ENCODE results near the gene FIS1.
A peak's percentile ranks its signal among the peaks of the same experiment; 100 is the strongest.
"Not testable (repeated sequence)": the region's sequence is repeated elsewhere in the genome, so short reads cannot be mapped to it uniquely, and the experiment has no call there.

Gene FIS1

DNA sequence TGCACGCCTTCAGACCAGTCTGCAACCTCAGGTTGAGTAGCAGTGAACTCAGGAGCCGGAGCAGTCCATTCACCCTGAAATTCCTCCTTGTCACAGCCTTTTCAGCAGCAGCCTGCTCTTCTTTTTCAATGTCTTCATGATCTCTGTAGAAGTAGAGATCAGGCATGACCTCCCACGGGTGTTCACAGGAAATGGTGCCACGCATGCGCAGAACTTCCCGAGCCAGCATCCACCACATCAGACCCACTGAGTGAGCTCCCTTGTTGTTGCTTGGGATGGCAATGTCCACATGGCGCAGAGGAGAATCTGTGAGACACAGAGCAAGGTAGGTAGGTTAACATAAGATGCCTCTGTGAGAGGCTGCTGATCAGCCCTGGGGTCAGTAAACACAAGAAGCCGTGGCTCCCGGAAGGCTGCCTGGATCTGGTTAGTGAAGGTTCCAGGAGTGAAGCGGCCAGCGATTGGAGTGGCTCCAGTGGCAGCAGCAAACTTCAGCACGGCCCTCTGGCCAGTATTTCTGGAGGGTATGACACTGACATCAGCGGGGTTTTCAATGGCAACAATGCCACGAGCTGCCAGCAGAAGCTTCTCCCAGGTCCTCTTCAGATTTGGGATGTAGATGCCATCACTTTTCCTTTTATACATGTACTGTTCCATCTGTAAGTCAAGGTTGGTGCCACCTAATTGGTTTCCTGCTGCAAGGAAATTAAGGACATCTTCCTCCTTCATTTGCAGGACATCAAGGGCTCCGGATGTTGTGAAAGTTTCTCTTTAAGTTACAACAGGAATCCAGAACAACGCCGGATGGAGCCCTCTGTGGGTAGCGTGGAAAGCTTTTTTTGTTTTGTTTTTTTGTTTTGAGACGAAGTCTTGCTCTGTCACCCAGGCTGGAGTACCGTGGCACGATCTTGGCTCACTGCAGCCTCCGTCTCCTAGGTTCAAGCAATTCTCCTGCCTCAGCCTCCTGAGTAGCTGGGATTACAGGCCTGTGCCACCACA is 40.8 kb downstream of the FIS1 start:
- DNase-seq, result peak in 2 of 5 donors; percentile 16 to 21

DNA sequence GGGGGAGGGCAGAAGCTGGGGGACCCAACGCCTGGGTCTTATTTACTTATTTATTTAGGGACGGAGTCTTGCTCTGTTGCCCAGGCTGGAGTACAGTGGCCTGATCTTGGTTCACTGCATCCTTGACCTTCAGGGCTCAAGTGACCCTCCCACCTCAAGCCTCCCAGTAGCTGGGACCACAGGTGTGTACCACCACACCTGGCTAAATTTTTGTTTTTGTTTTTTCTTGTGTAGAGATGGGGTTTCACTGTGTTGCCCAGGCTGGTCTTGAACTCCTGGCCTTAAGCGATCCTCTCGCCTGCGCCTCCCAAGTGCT is 42.3 kb downstream of the FIS1 start:
- DNase-seq, result no peak

DNA sequence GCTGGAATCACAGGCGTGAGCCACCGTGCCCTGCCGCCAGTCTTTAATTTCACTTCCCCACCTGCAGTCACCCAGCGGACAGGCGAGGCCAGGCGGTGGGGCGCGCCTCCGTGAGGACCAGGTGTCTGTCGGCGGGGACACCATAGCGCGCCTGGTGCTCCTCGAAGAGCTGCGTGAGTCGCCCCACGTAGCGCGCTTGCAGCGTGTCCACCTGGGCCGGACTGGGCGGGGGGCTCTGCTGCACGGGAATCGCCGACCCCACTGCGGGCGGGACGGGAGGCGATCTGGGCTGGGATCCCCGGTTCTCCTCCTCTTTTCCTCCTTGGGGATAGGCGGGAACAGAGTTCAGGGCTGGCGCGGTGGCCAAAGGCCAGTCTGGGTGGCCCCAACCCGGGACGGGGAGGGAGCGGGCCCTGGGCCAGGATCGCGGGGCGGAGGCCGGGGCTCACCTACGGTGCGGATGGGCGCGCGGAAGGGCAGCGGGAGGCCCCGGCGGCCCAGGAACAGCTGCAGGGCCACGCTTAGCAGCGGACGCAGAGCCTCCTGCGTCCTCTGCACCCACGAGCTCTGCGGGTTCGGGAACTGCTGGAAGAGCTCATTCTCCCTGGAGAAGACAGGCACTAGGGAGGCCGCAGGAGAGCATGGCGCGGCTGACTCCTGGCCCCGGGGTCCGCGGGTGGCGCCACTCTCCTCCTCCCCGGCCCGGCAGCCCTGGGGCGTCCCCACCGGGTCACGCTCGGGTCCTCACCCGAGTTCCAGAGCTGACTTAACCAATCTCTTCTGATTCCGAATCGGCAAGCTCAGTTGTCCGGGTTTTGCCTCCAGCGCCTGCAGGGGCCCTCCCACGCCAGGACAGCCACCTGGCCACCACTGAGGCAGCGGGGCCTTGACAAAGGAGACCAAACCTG is 42.9 kb downstream of the FIS1 start:
- DNase-seq, result no peak

DNA sequence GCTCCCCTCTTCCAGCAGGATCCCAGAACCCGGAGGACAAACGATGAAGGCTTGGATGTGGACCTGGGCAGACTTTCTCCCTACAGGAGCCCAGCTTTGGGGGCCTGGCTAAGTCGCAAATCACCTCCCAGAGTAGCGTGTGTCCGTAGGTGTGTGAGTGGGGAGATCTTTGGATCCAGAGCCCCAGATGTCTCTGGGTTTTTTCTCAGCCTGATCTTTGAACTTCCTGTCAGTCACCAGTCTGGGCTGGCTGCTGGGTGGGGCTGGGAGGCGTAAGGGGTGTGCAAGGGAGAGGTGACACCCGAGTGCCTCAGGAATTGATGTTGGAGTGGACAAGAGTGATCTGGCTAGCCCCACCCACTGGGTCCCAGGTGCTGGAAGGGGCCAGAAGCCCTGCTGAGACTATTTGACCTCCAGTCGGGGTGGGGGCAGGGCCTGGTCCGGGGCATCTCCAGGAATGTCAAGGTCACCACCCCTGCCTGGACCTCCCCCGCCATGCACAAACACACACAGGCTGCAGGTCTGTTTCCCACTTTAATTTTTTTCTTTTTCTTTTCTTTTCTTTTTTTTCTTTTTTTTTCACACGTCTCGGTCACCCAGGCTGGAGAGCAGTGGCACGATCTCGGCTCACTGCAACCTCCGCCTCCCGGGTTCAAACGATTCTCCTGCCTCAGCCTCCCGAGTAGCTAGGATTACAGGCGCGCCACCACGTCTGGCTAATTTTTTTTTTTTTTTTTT is 43.9 kb downstream of the FIS1 start, which contains the start of gene MOGAT3:
TSS of gene MOGAT3 (minus strand) at position 175 of the 738 bp plus-strand sequence. CDS start 182 bp downstream, outside the sequence.
- no peak for DNase-seq

DNA sequence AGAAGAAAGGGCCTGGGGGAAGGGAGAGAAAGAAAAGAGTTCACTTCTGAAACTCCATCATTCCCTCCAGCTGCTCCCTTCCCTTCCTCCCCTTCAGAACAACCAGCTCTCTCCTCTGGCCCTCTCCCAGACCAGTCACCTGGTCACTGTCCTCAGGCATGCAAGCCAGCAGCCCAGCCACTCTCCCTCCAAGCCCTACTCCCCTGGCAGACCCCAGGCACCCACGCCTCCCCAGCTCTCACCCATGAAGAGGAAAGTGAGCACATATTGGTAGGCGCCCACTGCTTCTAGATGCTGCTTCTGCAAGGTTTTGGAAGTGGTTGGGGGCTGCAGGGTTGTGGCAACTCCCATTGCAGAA is 44.4 kb downstream of the FIS1 start:
- no peak for DNase-seq

DNA sequence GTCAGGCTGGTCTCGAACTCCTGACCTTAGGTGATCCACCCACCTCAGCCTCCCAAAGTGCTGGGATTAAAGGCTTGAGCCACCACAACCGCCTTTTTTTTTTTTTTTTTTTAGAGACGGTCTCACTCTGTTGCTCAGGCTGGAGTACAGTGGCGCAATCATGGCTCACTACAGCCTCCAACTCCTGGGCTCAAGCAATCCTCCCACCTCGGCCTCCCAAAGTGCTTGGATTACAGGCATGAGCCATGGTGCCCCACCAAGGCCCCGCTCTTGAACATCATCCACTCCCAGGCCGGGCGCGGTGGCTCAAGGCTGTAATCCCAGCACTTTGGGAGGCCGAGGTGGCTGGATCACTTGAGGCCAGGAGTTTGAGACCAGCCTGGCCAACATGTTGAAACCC is 45.4 kb downstream of the FIS1 start:
- not testable (repeated sequence) for DNase-seq

DNA sequence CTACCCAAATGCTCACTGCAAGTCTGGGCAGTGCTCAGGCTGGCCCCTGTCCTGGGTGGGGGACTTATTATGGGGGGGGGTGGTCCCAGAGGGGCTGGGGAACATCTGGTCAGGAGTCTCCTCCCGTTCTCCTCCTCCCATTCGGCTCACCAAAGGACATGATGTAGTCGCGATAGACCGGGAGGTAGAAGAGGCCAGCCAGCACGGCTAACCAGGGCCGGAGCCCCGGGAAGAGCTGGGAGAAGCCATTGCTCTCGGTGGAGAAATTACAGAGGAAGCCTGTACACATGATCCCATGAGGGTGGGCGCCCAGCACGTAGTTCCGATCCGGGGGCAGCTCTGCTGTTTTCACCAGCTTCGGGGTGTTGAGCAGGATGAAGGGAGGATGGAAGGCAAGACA is 46.4 kb downstream of the FIS1 start:
- no peak for DNase-seq

DNA sequence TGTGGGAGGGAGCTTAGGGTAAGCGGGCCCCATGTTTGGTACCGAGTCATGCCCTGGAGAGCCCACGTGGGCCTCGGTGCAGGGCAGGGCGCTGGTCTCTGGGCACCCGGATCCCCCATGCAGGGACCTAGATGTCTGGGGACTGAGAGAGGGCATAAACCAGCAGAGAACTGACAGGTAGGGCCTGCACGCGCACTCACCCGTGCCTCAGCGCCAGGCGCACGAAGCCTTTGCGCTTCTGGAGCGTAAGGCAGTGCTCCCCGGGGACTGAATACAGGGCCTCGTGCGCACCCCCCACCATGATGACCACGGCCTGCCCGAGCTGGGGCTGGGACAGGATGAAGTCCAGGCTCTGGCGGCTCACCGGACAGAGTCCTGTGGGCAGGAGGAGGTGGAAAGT is 46.9 kb downstream of the FIS1 start:
- DNase-seq, result no peak

DNA sequence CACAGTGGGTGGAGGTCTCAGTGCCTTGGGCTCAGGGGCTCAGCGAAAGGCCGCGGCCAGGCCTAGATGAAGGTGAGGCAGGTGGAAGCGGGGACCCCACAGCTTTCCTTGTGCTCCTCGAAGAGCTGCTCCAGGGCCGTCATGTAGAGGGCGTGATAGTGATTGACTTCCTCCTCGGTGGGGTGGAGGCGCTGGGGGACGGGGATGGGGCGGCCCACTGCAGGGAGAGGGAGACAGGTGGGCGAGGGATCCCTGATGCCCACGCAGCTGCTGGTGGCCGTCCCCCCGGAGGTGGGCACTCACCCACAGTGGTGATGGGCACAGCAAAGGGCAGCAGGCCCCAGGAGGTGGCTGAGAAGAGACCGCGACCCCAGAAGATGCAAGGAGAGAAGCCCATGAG is 49.0 kb downstream of the FIS1 start:
- no peak for DNase-seq
